Neutrophil (primary cell): ENCODE measurements around the gene PHYHD1.

Source experiments
- H3K27ac ChIP-seq: fragments of 200-600 bp; sonication (generic); 2 replicates; pipeline ENCODE4 v1.5.1; 2016; ENCODE audit warnings: mild to moderate bottlenecking, moderate library complexity
- H3K27me3 ChIP-seq: fragments of 200-600 bp; sonication (generic); 2 replicates; pipeline ENCODE4 v1.6.0; 2016; ENCODE audit warnings: mild to moderate bottlenecking
- H3K36me3 ChIP-seq: fragments of 200-600 bp; sonication (generic); 2 replicates; pipeline ENCODE4 v1.5.1; 2017
- H3K4me1 ChIP-seq, 2 experiments: fragments of 200-600 bp in 1 of 2; sonication (generic) in 1 of 2; 1 replicate in 1 of 2; 2 replicates in 1 of 2; pipeline versions ENCODE4 v1.5.1 to v1.6.1; 2013 to 2016; ENCODE audit warnings: low read depth in 1 of 2, low read length in 1 of 2, mild to moderate bottlenecking in 1 of 2, moderate library complexity in 1 of 2; ENCODE audit not compliant: control insufficient read depth in 1 of 2, insufficient read depth in 1 of 2
- H3K4me3 ChIP-seq, 2 experiments: fragments of 200-600 bp in 1 of 2; sonication (generic) in 1 of 2; 1 replicate in 1 of 2; 2 replicates in 1 of 2; pipeline ENCODE4 v1.5.1; 2013 to 2016; ENCODE audit warnings: low read depth in 1 of 2, low read length in 1 of 2, mild to moderate bottlenecking in 1 of 2, moderate library complexity in 1 of 2
- H3K9me3 ChIP-seq: fragments of 200-600 bp; sonication (generic); 2 replicates; pipeline ENCODE4 v1.5.1; 2016
- CTCF ChIP-seq: fragments of 200-600 bp; sonication (generic); IDR thresholded peaks from 2 replicates; pipeline ENCODE4 v1.5.1; 2016; ENCODE audit warnings: antibody characterized with exemption

Gene PHYHD1

GRCh38 chr9:128913048-128913900 is 7.5 kb upstream of the PHYHD1 start:
- no peak overlapping the region for H3K27ac ChIP-seq
- no peak for TF ChIP-seq CTCF
- H3K27me3 ChIP-seq: no peaks in the 10 kb centered on the region
- H3K9me3 ChIP-seq: no peaks in the 10 kb centered on the region
- no peak overlapping the region for H3K4me3 ChIP-seq
- H3K36me3 ChIP-seq: peaks cover 58% of the 10 kb centered on the region
- H3K4me1 ChIP-seq: no peaks in the 10 kb centered on the region

GRCh38 chr9:128913995-128914772 is 6.6 kb upstream of the PHYHD1 start:
- H3K4me1 ChIP-seq: no peaks in the 10 kb centered on the region
- no peaks in the 10 kb centered on the region for H3K27me3 ChIP-seq
- peaks cover 56% of the 10 kb centered on the region for H3K36me3 ChIP-seq
- H3K4me3 ChIP-seq: no peak overlapping the region
- TF ChIP-seq CTCF: no peak
- H3K9me3 ChIP-seq: no peaks in the 10 kb centered on the region
- H3K27ac ChIP-seq: no peak overlapping the region

GRCh38 chr9:128916204-128916603 is 4.6 kb upstream of the PHYHD1 start:
- no peak overlapping the region for H3K4me3 ChIP-seq
- no peak for TF ChIP-seq CTCF
- H3K36me3 ChIP-seq: peaks cover 37% of the 10 kb centered on the region
- H3K27ac ChIP-seq: no peak overlapping the region
- H3K4me1 ChIP-seq: no peaks in the 10 kb centered on the region
- H3K27me3 ChIP-seq: no peaks in the 10 kb centered on the region
- H3K9me3 ChIP-seq: no peaks in the 10 kb centered on the region

GRCh38 chr9:128916745-128917144 is 4.0 kb upstream of the PHYHD1 start:
- H3K27ac ChIP-seq: no peak overlapping the region
- H3K4me3 ChIP-seq: no peak overlapping the region
- no peaks in the 10 kb centered on the region for H3K9me3 ChIP-seq
- no peaks in the 10 kb centered on the region for H3K4me1 ChIP-seq
- peaks cover 37% of the 10 kb centered on the region for H3K36me3 ChIP-seq
- peaks cover under 1% of the 10 kb centered on the region for H3K27me3 ChIP-seq
- TF ChIP-seq CTCF: no peak

- Histone ChIP-seq H3K36me3 (peaks cover 37% of the 10 kb centered on the region), H3K4me3 (no peak overlapping the region), H3K9me3 (no peaks in the 10 kb centered on the region), H3K27ac (no peak overlapping the region), H3K4me1 (peaks cover 0 to 4% of the 10 kb centered on the region in 2 experiments), H3K27me3 (peaks cover 6% of the 10 kb centered on the region)
- TF ChIP-seq CTCF: no peak
These were observed 3.5 kb upstream of the PHYHD1 start for GRCh38 chr9:128917151-128917849.
